HG03025 (cell line): ENCODE measurements around the gene CACNA2D2.

Experiments used
- ATAC-seq: cut with Tn5 transposase; IDR thresholded peaks from one replicate; pipeline ENCODE4 v1.9.1; 2021; ENCODE audit warnings: mild to moderate bottlenecking, moderate library complexity; ENCODE audit not compliant: unreplicated experiment, low FRiP score

CACNA2D2 gene

GRCh38 chr3:50354186-50354764 lies 149.2 kb downstream of the CACNA2D2 start:
- ATAC-seq, result no peak

DNA sequence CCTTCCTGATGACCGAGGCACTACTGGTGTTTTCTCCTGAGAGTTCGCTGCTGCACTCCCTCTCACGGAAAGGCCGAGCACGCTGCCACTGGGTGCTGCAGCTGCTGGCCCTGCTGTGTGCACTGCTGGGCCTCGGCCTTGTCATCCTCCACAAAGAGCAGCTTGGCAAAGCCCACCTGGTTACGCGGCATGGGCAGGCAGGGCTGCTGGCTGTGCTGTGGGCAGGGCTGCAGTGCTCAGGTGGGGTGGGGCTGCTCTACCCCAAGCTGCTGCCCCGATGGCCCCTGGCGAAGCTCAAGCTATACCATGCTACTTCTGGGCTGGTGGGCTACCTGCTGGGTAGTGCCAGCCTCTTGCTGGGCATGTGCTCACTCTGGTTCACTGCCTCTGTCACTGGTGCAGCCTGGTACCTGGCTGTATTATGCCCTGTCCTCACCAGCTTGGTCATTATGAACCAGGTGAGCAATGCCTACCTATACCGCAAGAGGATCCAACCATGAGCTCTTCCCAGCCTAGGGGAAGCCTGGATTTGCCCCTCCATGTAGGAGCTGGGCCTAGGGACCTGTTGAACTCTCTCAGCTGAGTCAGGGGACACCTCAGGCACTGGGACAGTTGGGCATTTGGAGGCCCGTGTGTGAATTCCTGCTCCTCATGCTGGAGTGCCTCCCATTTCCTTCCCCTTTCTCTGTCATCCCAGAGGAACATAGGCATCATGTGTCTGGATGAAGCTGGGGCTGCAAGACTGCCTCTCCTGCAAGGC lies 150.0 kb downstream of the CACNA2D2 start:
- ATAC-seq, result no peak

DNA sequence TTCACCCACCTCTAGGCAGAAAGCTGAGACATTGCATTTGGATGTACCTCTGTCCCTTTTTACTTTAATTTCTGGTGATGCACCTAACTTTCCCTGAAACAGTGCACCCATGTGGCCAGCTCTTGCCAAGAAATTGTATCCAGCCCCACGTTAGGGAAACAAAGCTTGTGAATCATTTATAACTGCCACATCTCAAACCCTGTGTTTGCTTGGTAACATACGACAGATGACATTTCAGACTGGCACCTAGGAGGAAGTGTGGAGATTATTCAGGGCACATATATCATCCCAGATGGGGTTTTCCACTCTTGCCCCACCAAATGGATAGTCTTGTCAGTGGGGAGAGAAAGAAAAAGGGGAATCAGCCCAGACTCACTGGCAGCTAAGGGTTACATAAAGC lies 150.7 kb downstream of the CACNA2D2 start:
- no peak for ATAC-seq

DNA sequence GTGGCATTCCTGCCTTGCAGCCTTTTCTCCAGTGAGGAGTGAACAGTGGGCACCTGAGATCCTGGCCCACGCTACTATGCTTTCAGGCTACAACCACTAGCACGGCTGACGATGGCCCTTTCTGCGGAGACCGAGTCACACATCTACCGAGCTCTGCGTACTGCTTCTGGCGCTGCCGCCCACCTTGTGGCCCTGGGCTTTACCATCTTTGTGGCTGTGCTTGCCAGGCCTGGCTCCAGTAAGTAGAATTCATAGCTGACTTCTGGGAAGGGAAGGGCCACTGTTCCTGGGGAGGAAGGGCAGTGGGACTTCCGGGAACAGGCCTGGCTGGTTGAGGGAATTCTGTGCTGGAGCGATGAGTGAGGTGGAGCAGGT lies 152.1 kb downstream of the CACNA2D2 start:
- no peak for ATAC-seq

DNA sequence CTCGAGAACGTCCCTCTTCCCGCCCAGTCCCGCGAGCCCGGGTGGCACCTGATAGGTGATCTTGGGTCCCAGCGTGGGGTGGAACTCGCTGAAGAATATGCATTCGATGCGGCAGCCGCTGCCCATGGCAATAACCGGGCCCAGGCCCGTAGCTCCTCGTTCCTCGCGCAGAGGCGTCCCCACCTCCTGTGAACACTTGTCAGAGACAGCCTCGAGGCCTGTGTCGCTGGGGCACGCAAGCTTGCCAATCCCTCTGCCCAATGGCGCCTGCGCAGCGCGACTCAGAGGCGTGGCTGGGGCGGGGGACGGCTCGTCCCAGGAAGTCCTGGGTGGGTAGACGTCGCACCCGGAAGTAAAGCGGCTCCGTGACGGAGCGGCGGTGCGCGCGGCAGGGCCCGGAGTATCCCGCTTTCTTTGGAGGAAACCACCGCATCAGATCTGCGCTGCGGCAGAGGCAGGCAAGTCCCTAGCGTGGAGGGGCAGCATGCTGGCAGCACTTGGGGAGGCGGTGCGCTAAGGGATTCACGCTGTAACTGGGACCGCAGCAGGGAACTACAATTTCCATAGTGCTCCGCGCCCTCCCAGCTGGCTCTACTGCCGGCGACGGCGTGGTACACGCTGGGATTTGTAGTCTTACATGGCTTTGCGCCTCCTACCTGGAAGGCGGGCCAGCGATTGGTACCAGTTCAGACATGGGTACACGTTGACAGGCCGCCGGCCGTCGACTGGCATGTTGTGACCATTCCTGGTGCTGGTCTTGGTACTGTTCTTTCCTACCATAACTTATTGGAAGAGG lies 152.7 kb downstream of the CACNA2D2 start, which contains the start of the genes CYB561D2 and NPRL2:
TSS of gene CYB561D2 (plus strand) at position 336 of the 796 bp plus-strand sequence. CDS start 572 bp downstream, outside the sequence.
TSS of gene NPRL2 (minus strand) at position 249 of the 796 bp plus-strand sequence. CDS start at position 126, 123 bp downstream.
- peak; percentile 77 for ATAC-seq

GRCh38 chr3:50350213-50350526 lies 153.3 kb downstream of the CACNA2D2 start:
- ATAC-seq, result no peak

- ATAC-seq, result no peak
Measured at GRCh38 chr3:50347187-50347813, 156.1 kb downstream of the CACNA2D2 start.

DNA sequence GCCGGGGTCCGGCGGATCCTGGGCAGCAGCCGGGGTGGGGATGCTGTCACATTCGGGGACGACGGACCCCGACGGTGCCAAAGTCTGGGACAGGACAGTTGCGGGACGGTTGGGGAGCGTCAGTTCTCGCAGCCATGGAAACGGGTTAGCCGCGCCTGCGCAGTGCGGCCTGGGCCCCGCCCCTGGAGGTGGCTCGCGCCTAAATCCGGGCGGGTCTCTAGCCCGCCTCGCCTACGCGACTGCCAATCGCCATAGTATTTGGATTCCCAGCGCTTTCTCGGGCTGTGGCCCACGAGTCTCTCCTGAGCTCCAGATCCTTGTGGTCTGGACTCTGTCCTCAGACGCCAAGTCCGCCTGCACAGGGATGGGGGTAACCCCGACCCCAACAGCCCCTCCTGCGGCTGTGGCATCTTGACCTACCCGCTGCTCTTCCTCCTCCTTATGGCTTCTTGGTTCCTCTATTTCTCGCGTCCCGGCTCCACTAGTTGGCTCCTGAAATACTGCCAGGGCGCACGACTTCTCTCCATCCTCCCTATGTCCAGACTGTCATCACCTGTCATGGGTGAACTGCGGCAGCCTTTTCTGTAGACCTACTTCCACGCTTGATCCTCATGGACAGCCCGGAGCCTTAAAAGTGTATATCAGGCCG lies 157.7 kb downstream of the CACNA2D2 start, which contains the start of gene ZMYND10:
TSS of gene ZMYND10 (minus strand) at position 147 of the 649 bp plus-strand sequence. CDS start 153 bp downstream, outside the sequence.
- ATAC-seq, result no peak

DNA sequence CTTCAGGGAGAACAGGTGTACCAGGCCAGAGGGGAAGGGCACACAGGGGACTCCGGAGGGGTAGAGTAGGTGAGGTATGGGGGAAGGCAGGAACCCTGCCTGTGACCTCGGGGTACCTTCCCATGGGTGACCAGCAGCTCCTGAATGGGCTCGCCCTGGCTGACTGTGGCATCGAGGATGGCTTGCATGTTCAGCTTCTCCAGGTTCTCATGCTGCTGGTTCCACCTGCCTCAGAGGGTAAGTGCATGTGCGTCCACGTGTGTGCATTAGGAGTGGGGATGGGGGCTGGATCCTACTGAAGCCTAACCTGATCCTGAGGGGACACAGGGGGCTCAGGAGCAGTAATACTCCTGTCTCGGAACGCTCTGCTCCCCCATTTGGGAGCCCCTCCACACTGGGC lies 158.4 kb downstream of the CACNA2D2 start:
- ATAC-seq, result no peak

GRCh38 chr3:50342813-50343633 lies 160.4 kb downstream of the CACNA2D2 start:
- ATAC-seq, result no peak

- no peak for ATAC-seq
Measured at GRCh38 chr3:50341996-50342650, 161.3 kb downstream of the CACNA2D2 start.

DNA sequence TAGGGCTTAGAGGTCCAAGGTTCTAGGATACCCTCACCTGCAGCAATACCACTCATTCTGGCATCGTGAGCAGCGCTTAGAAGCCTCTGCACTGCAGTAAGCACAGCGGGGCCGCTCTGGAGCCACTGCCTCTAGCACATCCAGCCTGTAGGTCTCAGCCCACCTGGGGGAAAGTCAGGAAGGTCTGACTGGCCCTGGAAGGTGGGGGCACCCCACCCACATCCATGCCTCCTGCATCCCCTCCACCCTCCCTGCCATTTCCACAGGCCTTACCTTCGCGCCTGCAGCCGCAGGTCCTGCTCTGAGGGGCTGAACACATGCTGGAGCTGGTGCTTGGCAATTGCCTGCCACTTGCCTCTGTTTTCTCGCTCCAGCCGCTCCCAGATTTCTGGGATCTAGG lies 161.9 kb downstream of the CACNA2D2 start:
- no peak for ATAC-seq

DNA sequence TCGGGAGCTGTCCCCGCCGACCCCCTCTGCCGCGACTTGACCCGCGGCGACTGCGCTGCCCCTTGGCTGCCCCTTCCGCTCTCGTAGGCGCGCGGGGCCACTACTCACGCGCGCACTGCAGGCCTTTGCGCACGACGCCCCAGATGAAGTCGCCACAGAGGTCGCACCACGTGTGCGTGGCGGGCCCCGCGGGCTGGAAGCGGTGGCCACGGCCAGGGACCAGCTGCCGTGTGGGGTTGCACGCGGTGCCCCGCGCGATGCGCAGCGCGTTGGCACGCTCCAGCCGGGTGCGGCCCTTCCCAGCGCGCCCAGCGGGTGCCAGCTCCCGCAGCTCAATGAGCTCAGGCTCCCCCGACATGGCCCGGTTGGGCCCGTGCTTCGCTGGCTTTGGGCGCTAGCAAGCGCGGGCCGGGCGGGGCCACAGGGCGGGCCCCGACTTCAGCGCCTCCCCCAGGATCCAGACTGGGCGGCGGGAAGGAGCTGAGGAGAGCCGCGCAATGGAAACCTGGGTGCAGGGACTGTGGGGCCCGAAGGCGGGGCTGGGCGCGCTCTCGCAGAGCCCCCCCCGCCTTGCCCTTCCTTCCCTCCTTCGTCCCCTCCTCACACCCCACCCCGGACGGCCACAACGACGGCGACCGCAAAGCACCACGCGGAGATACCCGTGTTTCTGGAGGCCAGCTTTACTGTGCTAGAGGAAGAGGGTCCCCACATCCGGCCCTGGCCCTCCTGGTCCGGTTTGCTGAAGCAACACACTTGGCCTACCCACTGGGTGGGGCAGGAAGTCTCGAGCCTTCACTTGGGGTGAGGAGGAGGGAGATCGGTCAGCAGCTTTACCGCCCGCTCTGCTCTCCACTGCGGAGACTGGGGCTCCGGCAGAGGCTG lies 162.7 kb downstream of the CACNA2D2 start, which contains the start of gene RASSF1:
TSS of gene RASSF1 (minus strand) at position 389 of the 882 bp plus-strand sequence. CDS start at position 358, 31 bp downstream.
- no peak for ATAC-seq

DNA sequence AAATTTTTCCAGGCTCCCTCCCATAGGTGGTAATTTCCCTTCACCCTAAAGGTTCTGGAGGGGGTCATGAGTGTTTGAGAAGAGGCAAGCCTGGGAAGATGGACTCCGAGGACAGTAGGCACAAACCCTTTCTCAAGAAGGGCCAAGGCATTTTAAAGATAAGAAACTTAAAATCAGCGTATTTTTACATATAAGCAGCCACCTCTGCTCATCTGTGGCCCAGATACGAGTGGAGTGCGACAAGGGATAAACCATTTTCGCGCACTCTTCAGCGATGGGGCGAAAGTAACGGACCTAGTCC lies 163.3 kb downstream of the CACNA2D2 start:
- ATAC-seq, result no peak

DNA sequence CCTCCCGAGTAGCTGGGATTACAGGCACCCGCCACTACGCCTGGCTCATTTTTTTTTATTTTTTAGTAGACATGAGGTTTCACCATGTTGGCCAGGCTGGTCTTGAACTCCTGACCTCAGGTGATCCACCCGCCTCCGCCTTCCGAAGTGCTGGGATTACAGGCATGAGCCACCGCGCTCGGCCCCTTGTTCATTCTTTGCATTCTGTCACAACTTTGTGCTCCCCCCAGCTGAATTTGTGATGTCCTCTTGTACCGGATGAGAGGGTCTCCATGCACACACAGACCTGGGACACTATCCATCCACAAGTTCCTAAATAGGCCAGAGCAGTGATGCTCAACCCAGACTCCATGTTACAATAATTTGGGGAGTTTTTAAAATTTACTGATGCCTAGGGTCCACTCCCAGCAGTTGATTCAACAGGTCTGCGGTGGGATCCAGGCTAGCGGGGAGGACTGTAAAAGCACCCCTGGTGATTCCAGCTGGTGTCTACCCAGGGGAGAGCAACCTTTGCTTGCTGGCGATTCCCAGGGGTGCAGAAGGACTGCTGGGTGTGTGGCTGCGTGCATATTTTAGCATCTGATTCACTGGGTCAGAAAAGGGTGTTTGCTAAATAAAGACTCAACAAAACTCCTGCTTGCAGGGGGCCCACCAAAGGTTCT lies 163.8 kb downstream of the CACNA2D2 start:
- ATAC-seq, result no peak

DNA sequence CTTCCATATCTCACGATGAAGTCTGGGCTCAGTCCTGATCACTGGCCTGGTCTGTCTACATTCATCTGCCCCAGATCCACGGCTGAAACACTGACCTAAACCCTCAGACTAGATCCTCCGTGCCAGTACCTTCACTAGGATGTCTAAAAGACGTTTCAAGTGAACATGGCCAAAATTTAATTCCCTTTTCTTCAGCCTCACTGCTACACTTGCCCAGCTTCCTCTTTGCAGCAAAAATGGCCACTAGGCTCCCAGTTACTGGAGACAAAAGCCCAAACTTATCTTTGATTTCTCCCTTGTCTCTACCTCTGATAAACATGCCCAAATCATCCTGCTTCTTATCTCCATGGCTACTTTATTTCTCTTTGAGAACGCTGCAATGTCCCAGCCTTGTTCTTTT lies 164.5 kb downstream of the CACNA2D2 start:
- ATAC-seq, result no peak

DNA sequence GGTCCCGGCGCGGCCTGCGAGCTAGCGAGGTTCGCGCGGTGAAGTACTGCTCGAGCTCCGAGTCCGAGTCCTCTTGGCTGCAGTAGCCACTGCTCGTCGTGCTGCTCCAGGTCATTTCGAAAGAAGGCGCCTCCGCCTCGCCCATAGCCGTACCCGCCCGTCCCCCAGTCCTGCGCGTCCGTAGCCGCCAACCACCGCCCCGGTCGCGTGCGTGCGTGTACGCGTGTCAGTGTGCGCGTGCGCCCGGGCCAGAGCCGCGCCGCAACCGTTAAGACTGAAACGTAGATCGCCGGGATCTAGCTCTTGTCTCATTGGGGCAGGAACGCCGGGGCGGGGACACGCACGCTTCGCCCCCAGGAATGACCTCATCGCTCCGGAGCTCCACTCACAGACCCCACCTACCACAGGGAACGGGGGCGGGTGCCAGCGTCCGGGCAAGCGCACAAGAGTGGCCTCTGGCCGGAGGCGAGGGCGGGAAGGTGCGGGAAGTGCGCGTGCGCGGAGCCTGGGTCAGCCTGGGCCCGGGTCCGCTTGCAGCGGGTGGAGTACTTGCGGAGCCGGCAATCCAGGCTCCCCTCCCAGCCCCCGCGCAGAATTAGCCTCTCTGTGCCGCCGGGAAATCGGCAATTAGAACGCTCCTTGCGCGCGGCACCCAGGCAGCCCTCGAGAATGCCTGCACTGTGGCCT lies 166.1 kb downstream of the CACNA2D2 start:
- peak; percentile 61 for ATAC-seq
